Muscle of back (tissue), 11 donors: ENCODE measurements around the gene RFX4. TPM values are rescaled to one million over a fixed set of nuclear protein-coding genes. Genes with fewer than 3 reads are reported as not detected.
A peak's percentile ranks its signal among the peaks of the same experiment; 100 is the strongest.

Experiments used
- DNase-seq, 3 donors: peaks; one replicate each; pipeline versions ENCODE4 v3.0.0 to v3.0.0-alpha.2; 2013
- polyA plus RNA-seq, 10 donors: library from polyadenylated mRNA; unstranded; fragments of 120-200 nt; gene quantifications; one replicate each; pipeline ENCODE4 v1.2.1, GENCODE V29; 2013; ENCODE audit not compliant: insufficient read length in 10 of 10

Gene RFX4
- polyA plus RNA-seq, 10 donors = 0.05 to 0.39 (median 0.14) TPM; not detected in 2

DNA sequence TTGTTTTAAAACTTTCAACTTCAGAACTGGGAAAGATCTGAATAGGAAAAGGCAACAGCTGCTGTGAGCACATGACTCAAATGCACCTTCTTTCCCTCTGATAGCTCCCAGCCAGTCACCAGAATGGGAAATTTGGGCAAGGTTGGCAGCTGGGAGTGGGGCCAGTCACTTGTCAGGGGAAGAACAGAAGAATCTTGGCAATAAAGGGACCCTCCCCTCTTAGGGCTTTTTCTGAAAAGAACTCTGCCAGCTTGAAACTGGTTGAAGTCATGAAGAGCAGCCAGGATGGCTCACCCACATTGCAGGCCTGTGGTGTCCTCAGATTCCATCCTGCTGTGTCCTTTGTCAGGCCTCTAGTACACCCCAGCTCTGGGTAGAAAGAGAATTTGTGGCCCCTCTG, 181.4 kb downstream of the RFX4 start:
- no peak for DNase-seq

GRCh38 chr12:106764738-106765137, 181.9 kb downstream of the RFX4 start:
- no peak for DNase-seq

DNA sequence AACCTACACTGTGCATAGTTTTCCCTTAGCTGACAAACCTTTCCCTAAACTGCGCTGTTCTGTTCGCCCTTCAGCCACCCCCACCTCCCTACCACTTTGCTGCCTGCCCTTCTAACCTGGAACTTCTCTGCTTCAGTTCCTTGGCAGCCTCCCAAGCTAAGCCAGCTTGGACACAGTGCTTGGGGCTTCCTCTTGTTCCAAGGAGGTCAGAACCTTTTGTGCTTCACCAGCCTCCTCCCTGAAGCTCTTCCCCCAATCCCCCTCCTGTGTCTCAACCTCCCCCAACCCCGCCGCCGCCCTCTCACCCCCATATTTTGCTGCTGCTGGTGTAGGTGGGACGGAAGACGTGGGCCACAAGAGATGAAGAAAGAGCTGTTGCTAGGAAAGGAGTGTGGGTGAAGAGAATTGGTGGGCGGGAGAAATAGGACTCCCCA, 183.6 kb downstream of the RFX4 start:
- peak in 1 of 3 donors; percentile 22 for DNase-seq

DNA sequence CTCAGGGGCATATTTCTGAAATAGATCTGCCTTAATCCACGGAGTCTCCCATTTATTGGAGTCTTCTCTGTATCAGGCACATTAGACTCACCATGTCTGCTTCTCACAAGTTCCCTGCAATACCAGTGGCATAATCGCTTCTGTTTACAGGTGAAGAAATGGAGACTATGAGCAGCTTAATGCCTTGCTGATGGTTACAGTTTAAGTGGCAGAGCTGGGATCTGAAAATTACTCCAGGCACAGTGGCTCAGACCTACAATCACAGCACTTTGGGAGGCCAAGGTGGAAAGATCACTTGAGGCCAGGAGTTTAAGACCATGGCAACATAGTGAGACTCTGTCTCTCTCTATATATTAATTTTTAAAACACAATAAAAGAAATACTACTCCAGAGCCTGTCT, 184.4 kb downstream of the RFX4 start:
- DNase-seq = no peak

GRCh38 chr12:106767954-106768822, 185.4 kb downstream of the RFX4 start:
- DNase-seq = no peak

DNA sequence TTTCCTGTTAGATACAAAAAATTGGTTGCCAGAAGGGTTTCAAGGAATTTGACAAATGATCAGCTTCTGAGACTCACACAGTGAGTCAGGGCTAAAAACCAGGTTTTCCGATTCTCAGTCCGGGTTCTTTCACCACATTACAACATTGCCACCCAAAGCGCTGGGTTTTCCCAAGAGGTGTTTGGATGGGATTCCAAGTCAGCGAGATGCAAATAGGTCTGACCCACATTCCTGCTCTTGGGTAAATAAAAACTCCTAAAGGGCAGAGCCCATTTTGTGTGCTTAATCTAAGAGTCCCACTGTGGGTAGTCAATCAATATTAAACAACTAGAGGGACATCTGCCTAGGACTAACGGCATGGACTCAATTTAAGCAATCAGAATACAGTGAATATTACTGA, 186.3 kb downstream of the RFX4 start:
- peak in 1 of 3 donors; percentile 54 for DNase-seq

DNA sequence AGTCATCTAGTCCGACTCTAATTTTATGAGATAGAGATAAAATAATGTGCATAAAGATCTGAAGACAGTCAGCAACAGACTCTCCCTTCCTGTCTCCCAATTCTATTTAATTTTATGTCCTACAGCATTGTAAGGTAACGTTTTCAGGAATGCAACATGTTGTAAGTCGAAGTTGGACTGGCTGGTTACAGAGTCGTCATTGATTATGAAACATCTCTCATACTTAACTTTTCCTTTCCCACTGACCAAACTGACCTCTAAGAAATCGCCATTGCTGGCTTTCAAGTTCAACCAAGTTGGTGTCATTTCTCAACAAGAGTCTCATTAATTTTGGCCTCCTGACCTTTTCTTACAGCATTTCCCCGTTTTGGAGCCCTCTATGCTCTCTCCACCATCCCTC, 186.7 kb downstream of the RFX4 start:
- DNase-seq = no peak

DNA sequence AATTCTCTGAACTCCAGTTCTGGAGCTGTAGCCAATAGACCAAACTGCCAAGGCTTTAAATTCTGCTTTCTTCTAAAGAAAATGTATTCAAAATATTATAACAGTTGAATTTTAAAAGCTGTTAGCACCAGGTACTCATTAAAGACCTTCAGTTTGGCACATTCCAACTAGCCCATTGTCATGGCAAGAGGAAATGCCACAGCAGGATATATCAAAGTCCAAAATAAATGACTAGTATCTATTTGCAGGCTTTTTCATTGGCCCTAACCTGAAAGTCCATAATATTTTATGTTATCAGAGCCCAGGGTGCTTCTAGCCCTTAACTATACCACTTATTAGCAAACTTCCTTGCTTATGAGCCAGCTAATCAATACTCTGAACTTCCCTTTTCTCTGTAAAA, 188.6 kb downstream of the RFX4 start:
- DNase-seq = no peak

DNA sequence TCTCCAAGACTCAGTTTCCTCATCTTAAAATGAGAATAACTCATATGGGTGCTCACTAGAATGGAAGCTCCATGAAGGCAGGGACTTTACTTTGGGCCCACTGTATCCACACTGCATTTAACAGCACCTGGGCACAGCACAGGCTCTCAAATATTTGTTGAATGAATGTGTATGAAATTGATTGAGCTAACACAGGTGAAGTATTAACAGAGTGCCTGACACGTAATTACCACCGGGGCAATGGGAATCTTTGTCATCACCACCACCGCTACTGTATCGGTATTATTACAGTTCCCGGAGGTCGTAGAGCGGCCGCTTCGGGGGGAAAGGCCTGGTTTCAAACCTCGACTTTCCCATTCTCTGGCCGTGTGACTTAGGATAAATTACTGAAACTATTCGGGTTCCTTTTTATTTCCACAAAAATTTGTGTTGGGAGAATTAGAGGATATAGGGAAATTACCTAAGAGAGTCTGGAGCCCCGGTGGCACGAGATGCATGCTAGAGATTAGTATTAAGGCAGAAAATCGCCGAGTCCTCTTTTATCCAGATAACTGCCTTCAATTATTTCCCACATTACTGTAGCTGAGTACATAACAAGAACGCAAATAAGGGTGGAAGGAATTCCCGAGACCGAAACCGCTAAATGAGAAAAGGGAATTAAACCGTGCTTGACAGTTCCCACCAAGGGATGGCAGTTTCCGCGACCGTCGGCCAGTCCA, 190.6 kb downstream of the RFX4 start:
- DNase-seq = no peak

- peak; percentile 98 to 100 (median 99) for DNase-seq
Measured at GRCh38 chr12:106774005-106774807, 191.4 kb downstream of the RFX4 start, which contains the start of gene RIC8B. TSS of gene RIC8B (plus strand) at chr12:106774682. CDS start at chr12:106774746, 64 bp downstream.

GRCh38 chr12:106774808-106775524, 192.2 kb downstream of the RFX4 start:
- DNase-seq = no peak

- no peak for DNase-seq
Measured at GRCh38 chr12:106776897-106777296, 194.1 kb downstream of the RFX4 start.

DNA sequence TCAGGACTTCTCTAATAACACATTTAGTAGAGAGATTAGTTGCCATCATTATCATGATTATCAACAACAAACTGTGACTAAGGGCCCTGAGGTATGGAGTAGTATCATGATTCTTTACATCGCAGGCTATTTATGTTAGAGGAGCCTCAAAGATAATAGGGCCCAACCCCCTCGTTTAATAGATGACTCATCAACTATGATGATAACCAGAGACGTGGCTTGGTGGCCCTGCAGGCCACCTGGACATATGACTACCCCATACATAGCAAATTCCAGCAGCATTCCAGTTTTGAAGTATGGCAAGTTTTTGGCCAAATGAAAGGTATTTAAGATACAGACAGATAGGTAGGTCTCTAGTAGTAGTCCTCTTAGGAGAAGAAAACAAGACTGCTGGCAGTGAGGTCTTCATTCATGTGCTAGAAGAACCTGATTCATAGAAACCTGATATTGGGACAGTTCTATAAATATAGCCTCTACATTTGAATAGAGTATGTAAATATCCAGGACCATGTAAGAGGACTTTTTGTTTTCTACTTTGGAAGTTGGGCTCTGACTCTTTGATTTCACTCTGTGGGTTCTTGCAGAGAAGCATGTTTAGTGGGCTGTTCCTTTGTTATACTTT, 197.3 kb downstream of the RFX4 start:
- DNase-seq = no peak

- no peak for DNase-seq
Measured at GRCh38 chr12:106782619-106783018, 199.8 kb downstream of the RFX4 start.

- DNase-seq = no peak
Measured at GRCh38 chr12:106783515-106783914, 200.7 kb downstream of the RFX4 start.

- DNase-seq = no peak
Measured at GRCh38 chr12:106790020-106790419, 207.2 kb downstream of the RFX4 start.

- no peak for DNase-seq
Measured at GRCh38 chr12:106791531-106791930, 208.7 kb downstream of the RFX4 start.

- no peak for DNase-seq
Measured at GRCh38 chr12:106794369-106794768, 211.6 kb downstream of the RFX4 start.

- DNase-seq = no peak
Measured at GRCh38 chr12:106801167-106801708, 218.4 kb downstream of the RFX4 start.

- peak; percentile 16 to 22 (median 20) for DNase-seq
Measured at GRCh38 chr12:106801830-106802533, 219.2 kb downstream of the RFX4 start.
